Upper lobe of right lung (tissue), 1 donor: ENCODE measurements around the gene RIPOR2. TPM values are rescaled to one million over a fixed set of nuclear protein-coding genes. Genes with fewer than 3 reads are reported as not detected.
"Not testable (repeated sequence)": the region's sequence is repeated elsewhere in the genome, so short reads cannot be mapped to it uniquely, and the experiment has no call there.

Experiments
- ATAC-seq: fragments of 200-7000 bp; cut with Tn5 transposase; one replicate; pipeline ENCODE4 v1.9.1; 2020; ENCODE audit warnings: mild to moderate bottlenecking, moderate library complexity
- DNase-seq: peaks from one replicate; pipeline ENCODE4 v3.0.0-alpha.2; 2020
- H3K27ac ChIP-seq: fragments of 200-600 bp; one replicate; pipeline ENCODE4 v1.8.0; 2022
- H3K27me3 ChIP-seq: fragments of 200-600 bp; one replicate; pipeline ENCODE4 v1.8.0; 2022; ENCODE audit warnings: mild to moderate bottlenecking
- H3K36me3 ChIP-seq: fragments of 200-600 bp; one replicate; pipeline ENCODE4 v1.8.0; 2022
- H3K4me1 ChIP-seq: fragments of 200-600 bp; one replicate; pipeline ENCODE4 v1.8.0; 2022
- H3K4me3 ChIP-seq: fragments of 200-600 bp; one replicate; pipeline ENCODE4 v1.8.0; 2022; ENCODE audit warnings: mild to moderate bottlenecking
- H3K9me3 ChIP-seq: fragments of 200-600 bp; one replicate; pipeline ENCODE4 v1.8.0; 2022
- intact Hi-C: fragments of 100-400 bp; cut with DNase I; formaldehyde crosslinking; loops from one replicate; pipeline ENCODE4 v1.11.0; 2022
- total RNA-seq: library from RNA; stranded (reverse); fragmentation: NEBNext Ultra II Directional; extraction: Animal tissue kit (Norgen Biotek cat#: 25700); gene quantifications from one replicate; pipeline ENCODE4 v1.2.1, GENCODE V29; 2021
- TF ChIP-seq, protein P1 (sequence below): fragments of 200-600 bp; IDR thresholded peaks from one replicate; pipeline ENCODE4 v1.8.0; 2022; ENCODE audit warnings: antibody characterized with exemption
- donor health status: DM: no; HTN: yes; CAD: no; lungs with severe emphysema.

RIPOR2 gene
- total RNA-seq, 1 donor from 2014 or later = 25.6 TPM

DNA sequence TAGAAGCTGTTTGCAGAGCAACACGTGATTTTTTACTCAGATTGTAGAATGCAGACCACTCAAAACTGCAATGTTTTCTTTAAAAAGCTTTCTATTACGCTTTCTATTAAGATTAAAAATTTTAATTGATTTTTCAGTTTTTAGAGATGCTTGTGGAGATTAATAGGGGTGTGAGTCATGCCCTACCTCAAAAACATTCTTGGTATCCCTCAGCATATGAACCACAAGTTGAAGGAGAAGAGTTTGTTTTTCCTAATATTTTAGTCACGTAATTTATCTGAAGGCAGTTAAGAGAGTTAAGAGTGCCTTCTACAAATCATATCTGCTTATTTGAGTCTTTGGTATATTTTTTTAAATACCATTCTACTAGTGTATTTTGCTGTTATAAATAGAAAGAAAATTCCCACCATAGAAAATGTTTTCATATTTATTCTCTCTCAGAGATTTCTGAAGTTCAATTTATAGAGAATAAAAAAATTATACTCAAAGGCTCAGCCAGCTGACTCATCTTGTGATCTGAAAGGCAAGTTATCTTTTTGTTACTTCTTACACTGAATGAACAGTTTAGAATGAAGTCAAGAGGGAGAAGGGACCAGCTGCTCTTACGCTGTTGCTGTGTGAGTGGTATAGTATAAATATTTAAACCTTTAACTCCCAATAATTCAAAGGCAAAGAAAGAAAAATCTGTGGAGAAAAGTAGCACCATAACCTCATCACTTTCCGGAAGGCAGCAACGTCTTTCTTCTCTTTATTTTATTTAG lies 7.6 kb downstream of the RIPOR2 start:
- no peaks in the 10 kb centered on the region for H3K9me3 ChIP-seq
- DNase-seq (no peak), ATAC-seq (no peak)
- no peaks in the 10 kb centered on the region for H3K27me3 ChIP-seq
- TF ChIP-seq, protein P1, sequence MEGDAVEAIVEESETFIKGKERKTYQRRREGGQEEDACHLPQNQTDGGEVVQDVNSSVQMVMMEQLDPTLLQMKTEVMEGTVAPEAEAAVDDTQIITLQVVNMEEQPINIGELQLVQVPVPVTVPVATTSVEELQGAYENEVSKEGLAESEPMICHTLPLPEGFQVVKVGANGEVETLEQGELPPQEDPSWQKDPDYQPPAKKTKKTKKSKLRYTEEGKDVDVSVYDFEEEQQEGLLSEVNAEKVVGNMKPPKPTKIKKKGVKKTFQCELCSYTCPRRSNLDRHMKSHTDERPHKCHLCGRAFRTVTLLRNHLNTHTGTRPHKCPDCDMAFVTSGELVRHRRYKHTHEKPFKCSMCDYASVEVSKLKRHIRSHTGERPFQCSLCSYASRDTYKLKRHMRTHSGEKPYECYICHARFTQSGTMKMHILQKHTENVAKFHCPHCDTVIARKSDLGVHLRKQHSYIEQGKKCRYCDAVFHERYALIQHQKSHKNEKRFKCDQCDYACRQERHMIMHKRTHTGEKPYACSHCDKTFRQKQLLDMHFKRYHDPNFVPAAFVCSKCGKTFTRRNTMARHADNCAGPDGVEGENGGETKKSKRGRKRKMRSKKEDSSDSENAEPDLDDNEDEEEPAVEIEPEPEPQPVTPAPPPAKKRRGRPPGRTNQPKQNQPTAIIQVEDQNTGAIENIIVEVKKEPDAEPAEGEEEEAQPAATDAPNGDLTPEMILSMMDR = no peak
- no peaks in the 10 kb centered on the region for H3K36me3 ChIP-seq
- H3K4me3 ChIP-seq = no peak overlapping the region
- no peak overlapping the region for H3K27ac ChIP-seq
- intact Hi-C loops = no loop called here
- peaks cover 20% of the 10 kb centered on the region for H3K4me1 ChIP-seq

DNA sequence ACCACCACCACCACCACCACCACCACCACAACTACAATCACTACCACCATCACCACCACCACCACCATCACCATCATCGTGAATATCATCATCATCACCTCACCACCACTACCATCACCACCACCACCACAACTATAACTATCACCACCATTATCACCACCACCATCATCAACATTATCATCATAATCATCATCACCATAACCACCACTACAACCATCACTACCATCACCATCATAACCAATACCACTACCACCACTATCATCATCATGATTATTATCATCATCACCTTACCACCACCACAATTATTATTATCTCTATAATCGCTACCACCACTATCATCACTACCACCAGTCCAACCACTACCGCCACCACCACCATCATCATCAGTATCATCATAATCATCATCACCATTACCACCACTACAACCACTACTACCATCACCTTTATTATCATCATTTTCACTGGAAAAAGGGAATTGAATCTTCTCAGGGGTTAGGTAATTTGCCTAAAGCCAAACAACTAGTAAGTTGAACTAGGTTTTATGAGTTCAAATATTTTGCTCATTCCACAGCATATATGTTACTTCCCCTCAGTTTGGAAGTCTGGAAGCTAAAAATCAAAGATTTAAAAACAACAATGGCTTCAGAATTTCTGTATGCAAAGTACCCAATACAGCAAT lies 8.3 kb downstream of the RIPOR2 start:
- ATAC-seq = no peak
- H3K4me1 ChIP-seq = peaks cover 20% of the 10 kb centered on the region
- intact Hi-C loops = no loop called here
- H3K27ac ChIP-seq = no peak overlapping the region
- H3K4me3 ChIP-seq = no peak overlapping the region
- H3K27me3 ChIP-seq = no peaks in the 10 kb centered on the region
- DNase-seq = no peak
- no peaks in the 10 kb centered on the region for H3K36me3 ChIP-seq
- H3K9me3 ChIP-seq = no peaks in the 10 kb centered on the region
- TF ChIP-seq, protein P1 = no peak

DNA sequence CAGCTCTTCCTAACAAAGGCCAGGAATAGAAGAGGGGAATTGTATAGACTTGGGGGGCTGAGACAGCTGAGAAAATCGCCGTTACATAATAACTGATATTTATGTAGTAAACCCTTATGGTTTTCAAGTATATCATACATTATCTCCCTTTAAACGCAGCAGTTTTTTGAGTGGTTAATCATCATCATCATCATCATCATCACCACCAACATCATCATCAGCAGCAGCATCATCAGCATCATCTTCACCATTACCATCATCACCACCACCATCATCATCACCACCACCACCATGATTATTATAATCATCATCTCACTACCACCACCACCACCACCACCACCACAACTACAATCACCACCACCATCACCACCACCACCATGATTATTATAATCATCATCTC lies 9.1 kb downstream of the RIPOR2 start:
- H3K9me3 ChIP-seq, DNase-seq, ATAC-seq, H3K27ac ChIP-seq, H3K27me3 ChIP-seq, intact Hi-C loops, H3K36me3 ChIP-seq, H3K4me3 ChIP-seq: not testable (repeated sequence)
- H3K4me1 ChIP-seq = peaks cover 17% of the 10 kb centered on the region

DNA sequence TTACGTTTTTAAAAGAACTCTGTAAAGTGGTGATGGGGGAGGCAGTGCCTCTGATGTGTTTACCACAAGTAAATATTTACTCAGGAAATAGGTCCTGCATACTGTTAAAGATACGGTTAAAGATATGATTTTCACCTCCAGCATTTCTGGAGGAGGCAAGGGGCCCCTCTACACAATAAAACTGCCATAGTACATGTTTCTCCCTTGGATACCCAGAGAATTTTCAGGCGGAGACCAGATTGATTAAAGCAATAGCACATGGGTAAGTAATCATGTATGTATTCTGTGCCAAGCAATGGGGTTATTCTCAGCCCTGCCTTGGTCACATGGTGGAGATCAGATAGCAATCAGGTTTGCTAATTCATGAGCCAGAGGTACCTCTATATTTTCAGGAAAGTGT lies 9.6 kb downstream of the RIPOR2 start:
- no peaks in the 10 kb centered on the region for H3K27me3 ChIP-seq
- no peaks in the 10 kb centered on the region for H3K9me3 ChIP-seq
- intact Hi-C loops = no loop called here
- no peak overlapping the region for H3K4me3 ChIP-seq
- ATAC-seq (no peak), DNase-seq (no peak)
- H3K4me1 ChIP-seq = peaks cover 12% of the 10 kb centered on the region
- TF ChIP-seq, protein P1 = no peak
- H3K27ac ChIP-seq = no peak overlapping the region
- no peaks in the 10 kb centered on the region for H3K36me3 ChIP-seq

DNA sequence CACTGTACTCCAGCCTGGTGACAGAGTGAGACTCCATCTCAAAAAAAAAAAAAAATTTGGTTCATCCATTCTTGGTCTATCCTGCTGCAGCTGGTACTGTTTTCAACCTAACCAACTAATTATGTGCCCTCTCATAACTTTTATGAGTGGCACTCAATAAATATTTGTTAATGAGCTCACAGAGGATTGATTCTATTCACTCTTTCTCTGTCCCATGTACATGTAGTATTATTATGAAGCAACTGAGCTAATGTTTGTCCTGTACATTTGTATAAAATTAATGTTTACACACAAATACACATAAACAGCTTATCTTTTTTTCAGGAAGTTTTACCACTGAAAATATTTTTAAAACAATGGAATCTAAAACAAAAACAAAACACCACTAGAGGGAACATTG lies 10.1 kb downstream of the RIPOR2 start:
- Histone ChIP-seq H3K36me3 (no peaks in the 10 kb centered on the region), H3K27me3 (no peaks in the 10 kb centered on the region), H3K4me3 (no peak overlapping the region), H3K4me1 (peaks cover 7% of the 10 kb centered on the region), H3K9me3 (no peaks in the 10 kb centered on the region), H3K27ac (no peak overlapping the region)
- no peak for ATAC-seq
- TF ChIP-seq, protein P1 = no peak
- DNase-seq = no peak
- intact Hi-C loops = no loop called here

DNA sequence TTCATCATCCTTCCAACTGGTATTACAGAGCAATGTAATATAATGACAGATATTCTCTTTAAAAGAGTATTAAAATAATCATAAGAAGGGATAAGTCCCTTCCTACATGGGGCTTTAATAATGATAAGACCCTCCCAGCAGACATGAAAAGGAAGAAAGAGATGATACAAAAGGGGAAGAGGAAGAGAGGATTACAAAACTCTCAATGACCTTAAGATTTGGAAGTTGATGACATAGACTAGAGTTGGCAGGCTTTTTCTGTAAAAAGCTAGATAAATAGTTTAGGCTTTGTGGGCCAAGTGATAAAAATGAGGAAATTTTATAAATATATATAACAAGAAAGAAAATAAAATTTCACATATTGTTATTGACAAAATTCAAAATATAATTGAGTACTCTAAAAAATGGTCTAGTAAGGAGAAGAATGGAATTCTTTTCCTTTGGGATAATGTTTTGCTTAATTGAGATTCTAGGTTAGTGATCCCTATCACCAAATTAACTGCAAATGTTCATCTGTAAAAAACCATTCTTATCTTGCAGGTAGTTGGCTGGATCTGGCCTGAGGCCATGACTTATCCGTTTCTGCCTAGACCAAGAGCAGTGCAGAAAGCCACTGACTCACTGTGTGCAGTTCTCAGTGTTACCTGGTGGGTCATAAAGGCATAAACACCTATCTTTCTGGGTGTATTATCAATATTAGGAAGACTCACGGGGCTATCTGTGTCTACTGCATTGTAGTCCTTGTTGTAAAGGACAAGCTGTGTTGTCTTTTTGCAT lies 11.0 kb downstream of the RIPOR2 start:
- DNase-seq (no peak), ATAC-seq (no peak)
- no peaks in the 10 kb centered on the region for H3K27me3 ChIP-seq
- no peak overlapping the region for H3K4me3 ChIP-seq
- H3K27ac ChIP-seq = no peak overlapping the region
- H3K9me3 ChIP-seq = no peaks in the 10 kb centered on the region
- H3K4me1 ChIP-seq = peaks cover 4% of the 10 kb centered on the region
- intact Hi-C loops = no loop called here
- no peaks in the 10 kb centered on the region for H3K36me3 ChIP-seq
- TF ChIP-seq, protein P1 = no peak
